OCI-LY1 (cell line): Measurements from ENCODE around the gene DNAI7.
A peak's percentile ranks its signal among the peaks of the same experiment; 100 is the strongest.

Experiments
- H2AFZ ChIP-seq: fragments of 200-600 bp; sonication (generic), shearing (Covaris generic); 2 replicates; pipeline ENCODE4 v1.6.0; 2014; ENCODE audit warnings: antibody characterized with exemption, mild to moderate bottlenecking, low read length
- H3F3A ChIP-seq: fragments of 200-600 bp; sonication (generic), shearing (Covaris generic); 2 replicates; pipeline ENCODE4 v1.6.0; 2014; ENCODE audit warnings: mild to moderate bottlenecking, antibody characterized with exemption, low read length, moderate library complexity; ENCODE audit not compliant: insufficient read depth
- H3K27ac ChIP-seq: fragments of 200-600 bp; sonication (generic); 2 replicates; pipeline ENCODE4 v1.5.1; 2014; ENCODE audit warnings: low read length, mixed run types, mild to moderate bottlenecking, low read depth; ENCODE audit not compliant: poor library complexity, severe bottlenecking
- H3K27me3 ChIP-seq: fragments of 200-600 bp; sonication (generic); 2 replicates; pipeline ENCODE4 v1.6.0; 2014; ENCODE audit warnings: antibody characterized with exemption, mild to moderate bottlenecking, low read length, moderate library complexity; ENCODE audit not compliant: insufficient read depth
- H3K36me3 ChIP-seq: fragments of 200-600 bp; sonication (generic); 2 replicates; pipeline ENCODE4 v1.6.1; 2014; ENCODE audit warnings: mild to moderate bottlenecking, antibody characterized with exemption, low read length, moderate library complexity, mixed read lengths; ENCODE audit not compliant: insufficient read depth
- H3K4me1 ChIP-seq: fragments of 200-600 bp; sonication (generic); 2 replicates; pipeline ENCODE4 v1.5.1; 2014; ENCODE audit warnings: mild to moderate bottlenecking, low read length, moderate library complexity; ENCODE audit not compliant: insufficient read depth, severe bottlenecking
- H3K4me2 ChIP-seq: fragments of 200-600 bp; sonication (generic), shearing (Covaris generic); 2 replicates; pipeline ENCODE4 v1.6.1; 2014; ENCODE audit warnings: low read length
- H3K4me3 ChIP-seq: fragments of 200-600 bp; sonication (generic); 2 replicates; pipeline ENCODE4 v1.5.1; 2014; ENCODE audit warnings: low read length, low read depth, mild to moderate bottlenecking, mixed read lengths; ENCODE audit not compliant: poor library complexity, severe bottlenecking
- H3K79me2 ChIP-seq: fragments of 200-600 bp; shearing (Covaris generic); 2 replicates; pipeline ENCODE4 v1.6.1; 2016; ENCODE audit warnings: mixed run types, low read length, mixed read lengths; ENCODE audit not compliant: insufficient read depth
- H3K9ac ChIP-seq: fragments of 200-600 bp; sonication (generic), shearing (Covaris generic); 2 replicates; pipeline ENCODE4 v1.6.1; 2014; ENCODE audit warnings: mild to moderate bottlenecking, low read length, mixed read lengths
- H3K9me2 ChIP-seq: fragments of 200-600 bp; sonication (generic), shearing (Covaris generic); 2 replicates; pipeline ENCODE4 v1.6.1; 2014; ENCODE audit warnings: low read depth, mild to moderate bottlenecking, low read length, mixed read lengths
- H3K9me3 ChIP-seq: fragments of 200-600 bp; shearing (Covaris generic); 2 replicates; pipeline ENCODE4 v1.6.1; 2014; ENCODE audit warnings: low read length, mixed read lengths
- H4K20me1 ChIP-seq: fragments of 200-600 bp; sonication (generic), shearing (Covaris generic); 2 replicates; pipeline ENCODE4 v1.6.0; 2016; ENCODE audit warnings: mild to moderate bottlenecking, low read length; ENCODE audit not compliant: insufficient read depth
- CTCF ChIP-seq: fragments of 200-600 bp; sonication (generic), shearing (Covaris generic); IDR thresholded peaks from 2 replicates; pipeline ENCODE4 v1.5.1; 2017; ENCODE audit warnings: mild to moderate bottlenecking, antibody characterized with exemption, low read length, moderate library complexity, mixed read lengths
- EZH2 ChIP-seq: fragments of 200-600 bp; sonication (generic), shearing (Covaris generic); IDR thresholded peaks from 2 replicates; pipeline ENCODE4 v1.8.0; 2017; ENCODE audit warnings: borderline replicate concordance, mixed run types, mild to moderate bottlenecking, antibody characterized with exemption, low read length, moderate library complexity, mixed read lengths

DNAI7 gene

DNA sequence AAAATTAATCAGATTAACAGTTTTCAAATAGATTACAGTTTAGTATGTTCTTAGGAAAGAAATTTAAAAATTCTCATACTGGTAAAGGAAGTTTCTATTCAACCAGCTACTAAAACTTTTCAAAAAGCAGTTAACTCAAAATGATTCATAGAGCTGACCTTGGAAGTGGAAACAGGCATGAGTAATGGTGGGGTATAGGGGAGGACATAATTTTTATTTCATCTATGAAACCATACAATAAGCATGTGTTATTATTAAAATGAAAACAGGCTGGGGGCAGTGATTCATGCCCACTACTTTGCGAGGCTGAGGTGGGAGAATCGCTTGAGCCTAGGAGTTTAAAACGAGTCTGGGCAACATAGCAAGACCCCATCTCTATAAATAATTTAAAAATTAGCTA lies 73.0 kb downstream of the DNAI7 start:
- Histone ChIP-seq H3F3A (no peaks in the 10 kb centered on the region), H3K4me2 (no peak overlapping the region), H4K20me1 (no peaks in the 10 kb centered on the region), H3K4me3 (no peak overlapping the region), H3K36me3 (no peaks in the 10 kb centered on the region), H3K79me2 (no peaks in the 10 kb centered on the region), H2AFZ (no peak overlapping the region), H3K9ac (no peak overlapping the region), H3K27ac (no peak overlapping the region), H3K4me1 (no peaks in the 10 kb centered on the region), H3K27me3 (no peaks in the 10 kb centered on the region), H3K9me2 (no peaks in the 10 kb centered on the region), H3K9me3 (no peaks in the 10 kb centered on the region)
- no peak for TF ChIP-seq CTCF
- no peak for TF ChIP-seq EZH2

DNA sequence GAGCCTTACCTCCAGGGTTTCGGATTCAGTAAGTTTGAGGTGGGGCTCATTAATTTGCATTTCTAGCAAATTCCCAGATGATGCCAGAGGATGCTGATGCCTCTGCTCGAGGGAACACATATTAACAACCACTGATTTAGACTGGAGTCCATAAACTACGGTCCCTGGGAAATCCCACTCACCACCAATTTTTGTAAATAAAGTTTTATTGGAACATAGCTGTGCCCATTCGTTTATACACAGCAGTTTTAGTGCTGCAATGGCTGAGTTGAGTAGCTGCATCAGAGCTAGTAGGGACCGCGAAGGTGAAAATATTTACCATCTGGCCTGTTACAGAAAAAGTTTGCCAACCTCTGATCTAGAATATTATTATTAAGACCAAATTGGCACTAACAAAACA lies 73.8 kb downstream of the DNAI7 start:
- Histone ChIP-seq H4K20me1 (no peaks in the 10 kb centered on the region), H3K4me2 (no peak overlapping the region), H3K4me3 (no peak overlapping the region), H3K9me2 (no peaks in the 10 kb centered on the region), H2AFZ (no peak overlapping the region), H3K9ac (no peak overlapping the region), H3K27ac (no peak overlapping the region), H3K4me1 (no peaks in the 10 kb centered on the region), H3K36me3 (no peaks in the 10 kb centered on the region), H3K9me3 (no peaks in the 10 kb centered on the region), H3K27me3 (no peaks in the 10 kb centered on the region), H3K79me2 (no peaks in the 10 kb centered on the region), H3F3A (no peaks in the 10 kb centered on the region)
- no peak for TF ChIP-seq EZH2
- no peak for TF ChIP-seq CTCF

DNA sequence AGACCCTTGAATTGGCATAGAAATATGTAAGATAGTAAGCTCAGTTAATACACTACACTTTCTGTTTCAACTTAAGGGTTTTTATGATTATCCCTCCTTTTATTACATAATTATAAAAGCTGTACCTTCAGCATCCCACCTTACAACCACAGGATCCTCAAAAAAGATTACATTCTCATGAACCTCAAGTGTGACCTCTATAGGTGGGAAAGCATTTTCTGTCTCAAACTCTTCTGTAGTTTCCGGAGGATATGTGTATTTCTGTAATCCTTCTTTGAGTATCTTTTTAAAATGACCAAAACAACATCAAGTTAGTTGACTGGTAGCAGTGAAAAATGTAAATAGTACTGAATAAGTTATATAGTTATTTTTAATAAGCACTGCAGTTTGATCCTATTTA lies 75.9 kb downstream of the DNAI7 start:
- H3K9me3 ChIP-seq: no peaks in the 10 kb centered on the region
- no peak overlapping the region for H3K4me2 ChIP-seq
- H3K4me1 ChIP-seq: no peaks in the 10 kb centered on the region
- H3K4me3 ChIP-seq: no peak overlapping the region
- H3K9ac ChIP-seq: no peak overlapping the region
- H3F3A ChIP-seq: no peaks in the 10 kb centered on the region
- no peaks in the 10 kb centered on the region for H3K9me2 ChIP-seq
- H3K27me3 ChIP-seq: no peaks in the 10 kb centered on the region
- no peak overlapping the region; the same call in 1 of the 2 replicates for H2AFZ ChIP-seq
- TF ChIP-seq CTCF (peak; percentile 58), EZH2 (no peak)
- no peaks in the 10 kb centered on the region for H4K20me1 ChIP-seq
- H3K36me3 ChIP-seq: no peaks in the 10 kb centered on the region
- H3K27ac ChIP-seq: no peak overlapping the region
- no peaks in the 10 kb centered on the region for H3K79me2 ChIP-seq
